ENCODE measurements around the gene DNAH14.
A peak's percentile ranks its signal among the peaks of the same experiment; 100 is the strongest.
"Not testable (repeated sequence)": the region's sequence is repeated elsewhere in the genome, so short reads cannot be mapped to it uniquely, and the experiment has no call there.

The DNAH14 gene

DNA sequence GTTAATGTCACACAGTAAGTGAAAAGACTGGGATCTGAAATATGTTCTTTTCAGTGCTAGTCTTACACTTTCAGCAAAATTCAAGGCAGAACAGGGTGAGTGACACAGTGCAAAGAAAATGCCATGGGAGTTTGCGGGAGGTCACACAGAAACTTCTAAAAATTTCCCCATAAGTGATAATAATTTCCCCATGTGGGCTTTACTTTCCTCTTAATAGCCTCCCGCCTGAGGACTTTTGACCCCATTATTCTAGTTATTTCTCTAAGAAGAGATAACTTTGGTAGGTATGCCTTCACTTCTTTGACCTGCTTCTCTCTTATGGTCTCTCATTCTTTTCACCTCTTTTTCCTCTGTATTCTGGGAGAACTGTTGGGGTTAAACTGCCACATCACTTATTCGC, 8.1 kb upstream of the DNAH14 start:
- Histone ChIP-seq H3K79me2 (ENCODE audit: low read length) (no peaks in the 10 kb centered on the region), H3K9me3 (replicated peaks; ENCODE audit: insufficient read depth, low read length) (no peaks in the 10 kb centered on the region), H3K9me2 (replicated peaks; ENCODE audit: insufficient read depth, low read length) (no peaks in the 10 kb centered on the region), H3K36me3 (replicated peaks; ENCODE audit: insufficient read depth, low read length) (no peaks in the 10 kb centered on the region), H3K27ac (ENCODE audit: low read length) (no peak overlapping the region), H2AFZ (ENCODE audit: low read length) (no peak overlapping the region), H3K27me3 (replicated peaks; ENCODE audit: insufficient read depth, low read length) (no peaks in the 10 kb centered on the region), H3F3A (ENCODE audit: insufficient read depth, low read length) (no peaks in the 10 kb centered on the region), H4K20me1 (ENCODE audit: insufficient read depth, low read length) (no peaks in the 10 kb centered on the region), H3K4me1 (ENCODE audit: low read length) (no peaks in the 10 kb centered on the region), H3K4me3 (ENCODE audit: low read length) (no peak overlapping the region), H3K9ac (ENCODE audit: low read length) (no peak overlapping the region), H3K4me2 (ENCODE audit: low read depth, low read length) (no peak overlapping the region)
- DNase-seq: no peak
- TF ChIP-seq EZH2phosphoT487 (IDR thresholded peaks at IDR 0.05; ENCODE audit: low read length): no peak
- TF ChIP-seq CTCF (IDR thresholded peaks at IDR 0.05; ENCODE audit: low read length): no peak
- no peak for TF ChIP-seq EZH2 (optimal IDR thresholded peaks at IDR 0.05; ENCODE audit: low read depth, low read length)

- Histone ChIP-seq H3K9me3 (replicated peaks; ENCODE audit: insufficient read depth, low read length) (no peaks in the 10 kb centered on the region), H3K4me2 (ENCODE audit: low read depth, low read length) (no peak overlapping the region), H2AFZ (ENCODE audit: low read length) (no peak overlapping the region), H3K27me3 (replicated peaks; ENCODE audit: insufficient read depth, low read length) (no peaks in the 10 kb centered on the region), H4K20me1 (ENCODE audit: insufficient read depth, low read length) (no peaks in the 10 kb centered on the region), H3K79me2 (ENCODE audit: low read length) (no peaks in the 10 kb centered on the region), H3K4me1 (ENCODE audit: low read length) (no peaks in the 10 kb centered on the region), H3K9ac (ENCODE audit: low read length) (no peak overlapping the region), H3K9me2 (replicated peaks; ENCODE audit: insufficient read depth, low read length) (no peaks in the 10 kb centered on the region), H3F3A (ENCODE audit: insufficient read depth, low read length) (no peaks in the 10 kb centered on the region), H3K36me3 (replicated peaks; ENCODE audit: insufficient read depth, low read length) (no peaks in the 10 kb centered on the region), H3K27ac (ENCODE audit: low read length) (no peak overlapping the region), H3K4me3 (ENCODE audit: low read length) (no peak overlapping the region)
- peak; percentile 56 for DNase-seq
- no peak for TF ChIP-seq EZH2 (optimal IDR thresholded peaks at IDR 0.05; ENCODE audit: low read depth, low read length)
- TF ChIP-seq EZH2phosphoT487 (IDR thresholded peaks at IDR 0.05; ENCODE audit: low read length): no peak
- TF ChIP-seq CTCF (IDR thresholded peaks at IDR 0.05; ENCODE audit: low read length): peak; percentile 87
These were observed 6.9 kb upstream of the DNAH14 start for GRCh38 chr1:224922404-224923164.

DNA sequence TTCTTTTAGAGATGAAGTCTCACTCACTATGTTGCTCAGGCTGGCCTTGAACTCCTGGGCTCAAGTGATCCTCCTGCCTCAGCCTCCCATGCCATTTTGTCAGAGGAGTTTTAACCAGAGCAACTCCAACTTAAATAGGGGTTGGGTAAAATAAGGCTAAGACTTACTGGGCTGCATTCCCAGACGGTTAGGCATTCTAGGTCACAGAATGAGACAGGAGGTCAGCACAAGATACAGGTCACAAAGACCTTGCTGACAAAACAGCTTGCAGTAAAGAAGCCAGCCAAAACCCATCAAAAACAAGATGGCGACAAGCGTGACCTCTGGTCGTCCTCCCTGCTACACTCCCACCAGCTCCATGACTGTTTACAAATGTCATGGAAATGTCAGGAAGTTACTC, 5.7 kb upstream of the DNAH14 start:
- Histone ChIP-seq H2AFZ (ENCODE audit: low read length) (no peak overlapping the region), H4K20me1 (ENCODE audit: insufficient read depth, low read length) (no peaks in the 10 kb centered on the region), H3K27me3 (replicated peaks; ENCODE audit: insufficient read depth, low read length) (no peaks in the 10 kb centered on the region), H3K4me2 (ENCODE audit: low read depth, low read length) (no peak overlapping the region), H3F3A (ENCODE audit: insufficient read depth, low read length) (no peaks in the 10 kb centered on the region), H3K4me1 (ENCODE audit: low read length) (no peaks in the 10 kb centered on the region), H3K36me3 (replicated peaks; ENCODE audit: insufficient read depth, low read length) (no peaks in the 10 kb centered on the region), H3K9me3 (replicated peaks; ENCODE audit: insufficient read depth, low read length) (no peaks in the 10 kb centered on the region), H3K27ac (ENCODE audit: low read length) (no peak overlapping the region), H3K4me3 (ENCODE audit: low read length) (no peak overlapping the region), H3K9me2 (replicated peaks; ENCODE audit: insufficient read depth, low read length) (no peaks in the 10 kb centered on the region), H3K9ac (ENCODE audit: low read length) (no peak overlapping the region), H3K79me2 (ENCODE audit: low read length) (no peaks in the 10 kb centered on the region)
- TF ChIP-seq EZH2 (optimal IDR thresholded peaks at IDR 0.05; ENCODE audit: low read depth, low read length): no peak
- no peak for TF ChIP-seq EZH2phosphoT487 (IDR thresholded peaks at IDR 0.05; ENCODE audit: low read length)
- no peak for TF ChIP-seq CTCF (IDR thresholded peaks at IDR 0.05; ENCODE audit: low read length)
- DNase-seq: no peak

DNA sequence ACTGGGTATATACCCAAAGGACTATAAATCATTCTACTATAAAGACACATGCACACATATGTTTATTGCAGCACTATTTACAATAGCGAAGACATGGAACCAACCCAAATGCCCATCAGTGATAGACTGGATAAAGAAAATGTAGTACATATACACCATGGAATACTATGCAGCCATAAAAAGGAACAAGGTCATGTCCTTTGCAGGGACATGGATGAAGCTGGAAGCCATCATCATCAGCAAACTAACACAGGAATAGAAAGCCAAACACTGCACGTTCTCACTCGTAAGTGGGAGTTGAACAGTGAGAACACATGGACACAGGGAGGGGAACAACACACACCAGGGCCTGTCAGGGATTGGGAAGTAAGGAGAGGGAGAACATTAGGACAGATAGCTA, 1.8 kb upstream of the DNAH14 start:
- not testable (repeated sequence) for H3K79me2 ChIP-seq (ENCODE audit: low read length); H3F3A ChIP-seq (ENCODE audit: insufficient read depth, low read length); H2AFZ ChIP-seq (ENCODE audit: low read length); H3K27me3 ChIP-seq (replicated peaks; ENCODE audit: insufficient read depth, low read length); H3K4me3 ChIP-seq (ENCODE audit: low read length); H3K4me2 ChIP-seq (ENCODE audit: low read depth, low read length); H3K9me2 ChIP-seq (replicated peaks; ENCODE audit: insufficient read depth, low read length); H3K9ac ChIP-seq (ENCODE audit: low read length); DNase-seq; H3K4me1 ChIP-seq (ENCODE audit: low read length); H3K36me3 ChIP-seq (replicated peaks; ENCODE audit: insufficient read depth, low read length); H3K27ac ChIP-seq (ENCODE audit: low read length); H3K9me3 ChIP-seq (replicated peaks; ENCODE audit: insufficient read depth, low read length); H4K20me1 ChIP-seq (ENCODE audit: insufficient read depth, low read length)

Data from MM.1S (cell line).